SK-N-SH (cell line): ENCODE measurements around the gene TM9SF4. TPM values are rescaled to one million over a fixed set of nuclear protein-coding genes. Genes with fewer than 3 reads are reported as not detected.

Source experiments
- CTCF ChIA-PET: fragments of 300-600, 350-600 bp; formaldehyde crosslinking; extraction: SDS; loops from one replicate; lab custom pipeline; 2021; lab: Yijun Ruan, JAX
- POLR2A ChIA-PET: fragments of 350-600 bp; sonication (Branson Sonifier 250); formaldehyde crosslinking; extraction: SDS; loops from one replicate; lab custom pipeline; 2020; ENCODE audit warnings: antibody characterized with exemption, inconsistent platforms; lab: Yijun Ruan, JAX
- DNase-seq: peaks from one replicate; pipeline ENCODE4 v3.0.0; 2012
- H2AFZ ChIP-seq: fragments of 200-600 bp; sonication (generic); 2 replicates; pipeline ENCODE4 v1.8.1; 2016; ENCODE audit warnings: antibody characterized with exemption, mild to moderate bottlenecking, low read depth
- H3F3A ChIP-seq: fragments of 200-600 bp; sonication (generic); replicated peaks from 2 replicates; pipeline ENCODE3; 2016; ENCODE audit warnings: antibody characterized with exemption, mild to moderate bottlenecking; ENCODE audit not compliant: insufficient read depth
- H3K27ac ChIP-seq, 2 experiments: fragments of 200-500 bp in 1 of 2; fragments of 200-600 bp in 1 of 2; sonication (Bioruptor generic) in 1 of 2; sonication (generic), shearing (Covaris generic) in 1 of 2; 2 replicates each; pipeline versions ENCODE4 v1.5.1 to v1.6.1; 2014 to 2016; ENCODE audit warnings: low read depth in 2 of 2, inconsistent platforms in 1 of 2, low read length in 1 of 2, mild to moderate bottlenecking in 1 of 2, mixed read lengths in 1 of 2
- H3K27me3 ChIP-seq: fragments of 200-600 bp; sonication (generic), shearing (Covaris generic); 2 replicates; pipeline ENCODE4 v1.6.1; 2016; ENCODE audit warnings: mixed run types; ENCODE audit not compliant: insufficient read depth
- H3K36me3 ChIP-seq, 2 experiments: fragments of 200-500 bp in 1 of 2; fragments of 200-600 bp in 1 of 2; sonication (Bioruptor generic) in 1 of 2; sonication (generic) in 1 of 2; replicated peaks in 1 of 2; 2 replicates each; pipeline versions ENCODE3 to v1.5.1; 2014 to 2016; ENCODE audit warnings: low read length in 1 of 2, mild to moderate bottlenecking in 1 of 2; ENCODE audit not compliant: insufficient read depth in 2 of 2, control insufficient read depth in 1 of 2
- H3K4me1 ChIP-seq, 2 experiments: fragments of 200-500 bp in 1 of 2; fragments of 200-600 bp in 1 of 2; sonication (Bioruptor generic) in 1 of 2; sonication (generic), shearing (Covaris generic) in 1 of 2; 2 replicates each; pipeline versions ENCODE4 v1.5.1 to v1.6.1; 2014 to 2016; ENCODE audit warnings: low read depth in 1 of 2, low read length in 1 of 2, mixed run types in 1 of 2; ENCODE audit not compliant: insufficient read depth in 2 of 2, control insufficient read depth in 1 of 2
- H3K4me2 ChIP-seq: fragments of 200-600 bp; sonication (generic), shearing (Covaris generic); 2 replicates; pipeline ENCODE4 v1.6.1; 2017; ENCODE audit warnings: mixed run types
- H3K4me3 ChIP-seq, 2 experiments: fragments of 200-500 bp in 1 of 2; fragments of 200-600 bp in 1 of 2; sonication (Bioruptor generic) in 1 of 2; sonication (generic), shearing (Covaris generic) in 1 of 2; 2 replicates each; pipeline versions ENCODE4 v1.5.1 to v1.8.1; 2014 to 2016; ENCODE audit warnings: low read depth in 2 of 2, inconsistent platforms in 1 of 2, low read length in 1 of 2, mild to moderate bottlenecking in 1 of 2, mixed read lengths in 1 of 2, moderate library complexity in 1 of 2
- H3K79me2 ChIP-seq: fragments of 200-600 bp; sonication (generic); 2 replicates; pipeline ENCODE4 v1.8.1; 2017; ENCODE audit warnings: mild to moderate bottlenecking; ENCODE audit not compliant: insufficient read depth
- H3K9ac ChIP-seq: fragments of 200-600 bp; sonication (generic); 2 replicates; pipeline ENCODE4 v1.6.1; 2017; ENCODE audit warnings: mixed run types
- H3K9me2 ChIP-seq: fragments of 200-600 bp; sonication (generic); 2 replicates; pipeline ENCODE4 v1.6.1; 2017; ENCODE audit warnings: mixed run types
- H3K9me3 ChIP-seq: fragments of 200-600 bp; sonication (generic); 2 replicates; pipeline ENCODE4 v1.6.1; 2017; ENCODE audit warnings: mixed run types, mild to moderate bottlenecking, moderate library complexity
- H4K20me1 ChIP-seq: fragments of 200-600 bp; sonication (generic); 2 replicates; pipeline ENCODE4 v1.6.1; 2017; ENCODE audit warnings: mild to moderate bottlenecking, mixed run types; ENCODE audit not compliant: insufficient read depth
- ELF1 ChIP-seq: IDR thresholded peaks from 2 replicates; pipeline ENCODE4 v1.4.0; 2012
- EZH2phosphoT487 ChIP-seq: fragments of 200-600 bp; sonication (generic); IDR thresholded peaks from 2 replicates; pipeline ENCODE4 v1.6.1; 2017; ENCODE audit warnings: low read depth, mixed run types, mild to moderate bottlenecking, antibody characterized with exemption, moderate library complexity, borderline replicate concordance
- FOSL2 ChIP-seq: IDR thresholded peaks from 2 replicates; pipeline ENCODE4 v1.4.0; 2012; ENCODE audit warnings: low read depth, mild to moderate bottlenecking, moderate library complexity, borderline replicate concordance
- FOXJ3 ChIP-seq: sonication (generic); formaldehyde crosslinking; IDR thresholded peaks from 2 replicates; pipeline ENCODE4 v1.5.1; 2020; ENCODE audit warnings: mild to moderate bottlenecking, missing genetic modification reagents
- FOXM1 ChIP-seq: IDR thresholded peaks from 2 replicates; pipeline ENCODE4 v1.4.0; 2012; ENCODE audit warnings: low read depth, mild to moderate bottlenecking
- GATA2 ChIP-seq: sonication (generic); formaldehyde crosslinking; IDR thresholded peaks from 2 replicates; pipeline ENCODE4 v1.5.0; 2020; ENCODE audit warnings: mild to moderate bottlenecking, missing genetic modification reagents
- JUND ChIP-seq: IDR thresholded peaks from 2 replicates; pipeline ENCODE4 v1.4.0; 2012
- NRF1 ChIP-seq: IDR thresholded peaks from 2 replicates; pipeline ENCODE4 v1.6.1; 2012; ENCODE audit warnings: low read depth, mild to moderate bottlenecking, low read length
- RFX5 ChIP-seq: IDR thresholded peaks from 2 replicates; pipeline ENCODE4 v1.6.1; 2012; ENCODE audit warnings: mild to moderate bottlenecking, improper control_type of control experiment, low read length
- RXRA ChIP-seq: IDR thresholded peaks from 2 replicates; pipeline ENCODE4 v1.4.0; 2012; ENCODE audit warnings: low read depth, mild to moderate bottlenecking, borderline replicate concordance
- SIN3A ChIP-seq: IDR thresholded peaks from 2 replicates; pipeline ENCODE4 v1.6.1; 2012; ENCODE audit warnings: low read depth, mild to moderate bottlenecking, low read length, moderate library complexity, borderline replicate concordance
- TCF12 ChIP-seq: IDR thresholded peaks from 2 replicates; pipeline ENCODE4 v1.4.0; 2012
- WGBS: methylation state at CpG from one replicate; pipeline ENCODE4 v1.1.6; 2017; ENCODE audit warnings: low lambda C conversion rate; 5-methylcytosine and 5-hydroxymethylcytosine counted together
- polyA plus RNA-seq, 3 experiments: library from polyadenylated mRNA; depleted of rRNA; stranded (reverse); fragments of >200 nt; gene quantifications; 2 replicates each; pipeline ENCODE4 v1.2.3, GENCODE V29; 2012
- TF ChIP-seq, protein P1 (sequence below): IDR thresholded peaks from 2 replicates; pipeline ENCODE4 v1.4.0; 2012; ENCODE audit warnings: low read depth, borderline replicate concordance
- TF ChIP-seq, protein P2 (sequence below): fragments of 200-600 bp; sonication (generic); IDR thresholded peaks from 2 replicates; pipeline ENCODE4 v1.6.1; 2017; ENCODE audit warnings: antibody characterized with exemption, mild to moderate bottlenecking, moderate library complexity

TM9SF4 gene
- polyA plus RNA-seq, 1 of the 3 experiments (the other 2 are of a cell fraction), result 61.0 TPM

DNA sequence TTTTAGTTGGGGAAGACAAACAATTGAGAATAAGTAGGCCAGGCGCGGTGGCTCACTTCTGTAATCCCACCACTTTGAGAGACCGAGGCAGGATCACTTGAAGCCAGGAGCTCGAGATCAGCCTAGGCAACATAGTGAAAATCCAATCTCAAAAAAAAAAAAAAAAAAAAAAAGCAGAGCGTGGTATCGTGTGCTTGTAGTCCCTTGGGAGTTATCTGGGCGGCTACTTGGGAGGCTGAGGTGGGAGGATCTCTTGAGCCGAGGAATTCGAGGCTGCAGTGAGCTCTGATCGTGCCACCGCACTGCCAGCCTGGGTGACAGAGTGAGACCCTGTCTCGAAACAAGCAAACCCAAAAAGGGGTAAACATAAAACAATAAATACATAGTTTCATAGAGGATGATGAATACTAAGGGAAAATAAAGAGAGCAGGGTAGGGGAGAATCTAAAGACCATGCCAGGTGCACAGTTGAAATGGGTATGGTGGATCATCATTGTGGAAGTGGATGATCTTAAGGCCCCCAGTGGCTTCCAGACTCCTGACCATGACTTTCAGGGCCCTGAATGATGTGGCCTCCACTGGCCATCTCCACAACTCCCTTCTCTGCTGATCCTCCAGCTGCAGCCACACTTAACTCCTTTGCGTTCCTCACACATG is 99.1 kb downstream of the TM9SF4 start:
- Histone ChIP-seq H3K79me2 (peaks cover 87% of the 10 kb centered on the region), H3K9ac (peak overlapping the region; percentile 82), H3K9me3 (no peaks in the 10 kb centered on the region), H3K4me1 (peaks cover 25 to 31% of the 10 kb centered on the region in 2 experiments; a peak in 3 of 4 replicates), H3K4me3 (peak overlapping the region; percentile 87 to 88), H3F3A (peaks cover 3% of the 10 kb centered on the region), H3K4me2 (peak overlapping the region; percentile 93), H2AFZ (peak overlapping the region; percentile 87; the same call in 1 of the 2 replicates), H3K36me3 (peaks cover 2 to 21% of the 10 kb centered on the region in 2 experiments), H3K27me3 (no peaks in the 10 kb centered on the region), H3K27ac (no peak overlapping the region), H4K20me1 (peaks cover 17% of the 10 kb centered on the region), H3K9me2 (no peaks in the 10 kb centered on the region)
- ChIA-PET POLR2A (interaction anchor here (0.7 kb wide), 1 partner anchor 74 kb away, joined by 3 read pairs; no protein-coding TSS in a partner anchor), CTCF (interaction anchor here (0.6 kb wide), 1 partner anchor 178 kb away, joined by 3 read pairs; no protein-coding TSS in a partner anchor)
- no peak for TF ChIP-seq FOXM1
- TF ChIP-seq JUND, result no peak
- TF ChIP-seq EZH2phosphoT487, result no peak
- no peak for TF ChIP-seq RFX5
- no peak for TF ChIP-seq GATA2 (CRISPR knock-in tag)
- TF ChIP-seq FOXJ3, result no peak
- no peak for TF ChIP-seq RXRA
- no peak for TF ChIP-seq TCF12
- TF ChIP-seq, protein P1, sequence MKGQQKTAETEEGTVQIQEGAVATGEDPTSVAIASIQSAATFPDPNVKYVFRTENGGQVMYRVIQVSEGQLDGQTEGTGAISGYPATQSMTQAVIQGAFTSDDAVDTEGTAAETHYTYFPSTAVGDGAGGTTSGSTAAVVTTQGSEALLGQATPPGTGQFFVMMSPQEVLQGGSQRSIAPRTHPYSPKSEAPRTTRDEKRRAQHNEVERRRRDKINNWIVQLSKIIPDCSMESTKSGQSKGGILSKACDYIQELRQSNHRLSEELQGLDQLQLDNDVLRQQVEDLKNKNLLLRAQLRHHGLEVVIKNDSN, result no peak
- TF ChIP-seq, protein P2, sequence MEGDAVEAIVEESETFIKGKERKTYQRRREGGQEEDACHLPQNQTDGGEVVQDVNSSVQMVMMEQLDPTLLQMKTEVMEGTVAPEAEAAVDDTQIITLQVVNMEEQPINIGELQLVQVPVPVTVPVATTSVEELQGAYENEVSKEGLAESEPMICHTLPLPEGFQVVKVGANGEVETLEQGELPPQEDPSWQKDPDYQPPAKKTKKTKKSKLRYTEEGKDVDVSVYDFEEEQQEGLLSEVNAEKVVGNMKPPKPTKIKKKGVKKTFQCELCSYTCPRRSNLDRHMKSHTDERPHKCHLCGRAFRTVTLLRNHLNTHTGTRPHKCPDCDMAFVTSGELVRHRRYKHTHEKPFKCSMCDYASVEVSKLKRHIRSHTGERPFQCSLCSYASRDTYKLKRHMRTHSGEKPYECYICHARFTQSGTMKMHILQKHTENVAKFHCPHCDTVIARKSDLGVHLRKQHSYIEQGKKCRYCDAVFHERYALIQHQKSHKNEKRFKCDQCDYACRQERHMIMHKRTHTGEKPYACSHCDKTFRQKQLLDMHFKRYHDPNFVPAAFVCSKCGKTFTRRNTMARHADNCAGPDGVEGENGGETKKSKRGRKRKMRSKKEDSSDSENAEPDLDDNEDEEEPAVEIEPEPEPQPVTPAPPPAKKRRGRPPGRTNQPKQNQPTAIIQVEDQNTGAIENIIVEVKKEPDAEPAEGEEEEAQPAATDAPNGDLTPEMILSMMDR, result no peak
- 59% methylated on average over 13 of the region's 13 CpGs for WGBS
- DNase-seq, result no peak

DNA sequence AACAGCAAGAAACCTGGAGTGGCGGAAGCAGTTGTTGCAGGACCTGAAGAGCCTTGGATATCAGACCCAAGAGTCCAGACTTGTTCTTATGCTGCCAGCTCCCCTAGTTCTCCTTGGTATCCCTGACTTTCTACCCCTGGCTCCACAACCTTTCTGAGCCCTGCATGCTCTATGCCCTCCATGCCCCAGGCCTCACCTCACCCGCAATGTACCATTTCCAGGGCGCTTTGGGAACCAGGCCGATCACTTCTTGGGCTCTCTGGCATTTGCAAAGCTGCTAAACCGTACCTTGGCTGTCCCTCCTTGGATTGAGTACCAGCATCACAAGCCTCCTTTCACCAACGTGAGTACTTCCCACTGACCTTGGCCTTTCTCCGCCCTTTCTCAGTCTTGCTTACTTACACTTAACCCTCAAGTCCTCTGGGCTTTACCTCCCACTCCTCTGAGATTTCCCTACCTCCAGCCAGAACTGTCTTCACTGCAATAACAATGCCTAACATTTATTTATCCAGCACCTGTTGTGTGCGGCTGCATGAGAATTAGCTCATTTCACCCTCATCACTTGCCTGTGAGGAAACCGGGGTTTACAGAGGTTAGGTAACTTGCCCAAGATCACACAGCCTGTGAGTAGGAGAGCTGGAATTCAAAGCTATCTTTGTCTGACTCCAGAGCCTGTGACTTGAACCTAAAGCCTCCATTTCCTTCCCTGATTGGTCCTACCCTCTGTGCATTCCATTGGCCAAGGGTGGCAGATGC is 100.5 kb downstream of the TM9SF4 start:
- no peak for DNase-seq
- TF ChIP-seq FOXM1 (no peak), FOSL2 (no peak), TCF12 (no peak), NRF1 (no peak), SIN3A (no peak), JUND (no peak), ELF1 (no peak)
- TF ChIP-seq, protein P2, result no peak
- TF ChIP-seq, all 33 proteins: peak for 0
- H3F3A ChIP-seq, result peaks cover 3% of the 10 kb centered on the region
- H3K9me3 ChIP-seq, result no peaks in the 10 kb centered on the region
- 93% methylated on average over 9 of the region's 9 CpGs for WGBS
- ChIA-PET CTCF (interaction anchor here (0.6 kb wide), 2 partner anchors 9 to 31 kb away, joined by 3 read pairs; no protein-coding TSS in a partner anchor), POLR2A (no interaction called here)
- H4K20me1 ChIP-seq, result peaks cover 8% of the 10 kb centered on the region
- no peak overlapping the region for H3K4me2 ChIP-seq
- H3K4me3 ChIP-seq, result no peak overlapping the region
- H3K9me2 ChIP-seq, result no peaks in the 10 kb centered on the region
- no peak overlapping the region for H2AFZ ChIP-seq
- peaks cover 7 to 14% of the 10 kb centered on the region in 2 experiments for H3K36me3 ChIP-seq
- peaks cover 73% of the 10 kb centered on the region for H3K79me2 ChIP-seq
- H3K27ac ChIP-seq, result no peak overlapping the region
- H3K27me3 ChIP-seq, result no peaks in the 10 kb centered on the region
- peaks cover 16 to 25% of the 10 kb centered on the region in 2 experiments; a peak in 3 of 4 replicates for H3K4me1 ChIP-seq
- H3K9ac ChIP-seq, result no peak overlapping the region
